Measurements from ENCODE around the gene DHX58.

- TF ChIP-seq CTCF (IDR thresholded peaks at IDR 0.05) (no peak), POLR2AphosphoS5 (IDR thresholded peaks at IDR 0.05) (no peak), POLR2A (IDR thresholded peaks at IDR 0.05) (no peak), EP300 (IDR thresholded peaks at IDR 0.05) (no peak)
These were observed 60.1 kb downstream of the DHX58 start for GRCh38 chr17:42052346-42052877.
